SIG-M5 (cell line): ENCODE measurements around the gene ERLEC1.
"Not testable (repeated sequence)": the region's sequence is repeated elsewhere in the genome, so short reads cannot be mapped to it uniquely, and the experiment has no call there.

ENCODE experiments used
- DNase-seq: peaks from one replicate; lab custom pipeline; 2025; lab: John Stamatoyannopoulos, UW

ERLEC1 gene

DNA sequence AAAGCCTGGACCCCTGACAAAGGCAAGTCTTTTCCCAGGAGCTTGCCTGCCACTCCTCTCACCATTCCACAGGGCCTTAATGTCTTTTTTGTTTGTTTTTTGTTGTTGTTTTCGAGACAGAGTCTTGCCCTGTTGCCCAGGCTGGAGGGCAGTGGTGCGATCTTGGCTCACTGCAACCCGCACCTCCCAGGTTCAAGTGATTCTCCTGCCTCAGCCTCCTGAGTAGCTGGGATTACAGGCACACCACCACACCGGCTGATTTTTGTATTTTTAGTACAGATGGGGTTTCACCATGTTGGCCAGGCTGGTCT, 43.1 kb downstream of the ERLEC1 start:
- not testable (repeated sequence) for DNase-seq

DNA sequence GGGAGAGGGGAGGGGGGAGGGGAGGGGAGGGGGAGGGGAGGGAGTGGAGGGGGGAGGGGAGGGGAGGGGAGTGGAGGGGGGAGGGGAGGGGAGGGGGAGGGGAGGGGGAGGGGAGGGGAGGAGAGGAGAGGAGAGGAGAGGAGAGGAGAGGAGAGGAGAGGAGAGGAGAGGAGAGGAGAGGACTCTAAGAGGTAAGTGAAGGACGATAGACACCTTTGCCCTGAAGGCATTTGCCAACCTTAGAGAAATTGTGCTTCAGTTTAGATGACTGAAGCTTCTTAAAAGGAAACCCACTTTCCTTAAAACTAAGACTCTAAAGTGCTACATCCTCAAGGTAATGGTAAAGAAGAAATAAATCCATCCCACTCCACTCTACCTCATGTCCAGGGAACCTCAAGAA, 53.7 kb downstream of the ERLEC1 start:
- no peak for DNase-seq

DNA sequence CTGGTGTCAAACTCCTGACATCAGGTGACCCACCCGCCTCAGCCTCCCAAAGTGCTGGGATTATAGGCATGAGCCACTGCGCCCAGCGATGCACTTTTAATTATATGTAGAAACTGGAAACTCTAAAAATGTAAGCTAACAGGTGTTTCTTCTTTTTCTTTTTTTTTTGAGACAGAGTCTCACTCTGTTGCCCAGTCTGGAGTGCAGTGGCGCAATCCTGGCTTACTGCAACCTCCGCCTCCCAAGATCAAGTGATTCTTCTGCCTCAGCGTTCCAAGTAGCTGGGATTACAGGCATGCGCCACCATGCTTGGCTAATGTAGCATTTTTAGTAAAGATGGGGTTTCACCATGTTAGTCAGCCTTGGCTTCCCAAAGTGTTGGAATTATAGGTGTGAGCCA, 54.8 kb downstream of the ERLEC1 start:
- DNase-seq, result not testable (repeated sequence)

DNA sequence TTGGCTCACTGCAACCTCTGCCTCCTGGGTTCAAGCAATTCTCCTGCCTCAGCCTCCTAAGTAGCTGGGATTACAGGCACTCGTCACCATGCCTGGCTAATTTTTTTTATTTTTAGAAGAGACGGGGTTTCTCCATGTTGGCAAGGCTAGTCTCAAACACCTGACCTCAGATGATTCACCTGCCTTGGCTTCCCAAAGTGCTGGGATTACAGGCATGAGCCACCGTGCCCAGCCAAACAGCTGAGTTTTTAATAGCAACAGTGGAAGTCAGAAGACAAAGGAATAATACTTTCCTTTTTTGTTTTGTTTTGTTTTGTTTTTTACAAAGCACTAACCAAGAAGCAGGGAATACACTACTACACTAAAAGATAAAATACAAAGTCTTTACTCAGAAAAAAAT, 56.0 kb downstream of the ERLEC1 start:
- DNase-seq, result no peak

DNA sequence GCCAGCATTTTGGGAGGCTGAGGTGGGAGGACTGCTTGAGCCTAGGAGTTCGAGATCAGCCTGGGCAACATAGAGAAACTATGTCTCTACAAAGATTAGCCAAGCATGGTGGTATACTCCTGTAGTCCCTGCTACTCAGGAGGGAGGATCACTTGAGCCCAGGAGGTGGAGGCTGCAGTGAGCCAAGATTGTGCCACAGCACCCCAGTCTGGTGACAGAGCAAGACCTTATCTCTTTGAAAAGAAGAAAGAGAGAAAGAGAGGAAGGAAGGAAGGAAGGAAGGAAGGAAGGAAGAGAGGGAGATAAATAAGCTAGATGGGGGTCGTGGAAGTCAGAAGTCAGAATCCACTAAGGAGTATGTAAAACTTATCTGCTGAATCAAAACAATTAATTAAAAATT, 56.8 kb downstream of the ERLEC1 start:
- no peak for DNase-seq

DNA sequence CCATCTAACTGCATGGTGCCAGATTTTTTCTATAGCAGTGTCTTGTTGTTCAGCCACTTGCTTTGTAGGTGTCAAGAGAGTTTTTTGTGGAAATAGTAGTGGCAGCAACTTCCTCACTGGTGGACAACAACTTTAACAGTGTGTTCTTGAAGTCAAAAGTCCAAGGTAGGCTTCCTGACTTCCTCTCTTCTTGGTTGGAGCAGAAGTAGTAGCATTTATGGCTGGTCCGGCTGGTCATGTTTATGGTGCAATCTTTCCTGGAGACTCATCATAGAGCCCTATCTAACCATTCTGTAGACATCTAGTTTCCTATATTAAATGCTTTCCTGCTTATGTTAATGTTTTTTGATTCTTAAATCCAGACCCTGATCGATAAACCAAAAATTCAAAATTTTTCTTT, 61.2 kb downstream of the ERLEC1 start:
- DNase-seq, result no peak

DNA sequence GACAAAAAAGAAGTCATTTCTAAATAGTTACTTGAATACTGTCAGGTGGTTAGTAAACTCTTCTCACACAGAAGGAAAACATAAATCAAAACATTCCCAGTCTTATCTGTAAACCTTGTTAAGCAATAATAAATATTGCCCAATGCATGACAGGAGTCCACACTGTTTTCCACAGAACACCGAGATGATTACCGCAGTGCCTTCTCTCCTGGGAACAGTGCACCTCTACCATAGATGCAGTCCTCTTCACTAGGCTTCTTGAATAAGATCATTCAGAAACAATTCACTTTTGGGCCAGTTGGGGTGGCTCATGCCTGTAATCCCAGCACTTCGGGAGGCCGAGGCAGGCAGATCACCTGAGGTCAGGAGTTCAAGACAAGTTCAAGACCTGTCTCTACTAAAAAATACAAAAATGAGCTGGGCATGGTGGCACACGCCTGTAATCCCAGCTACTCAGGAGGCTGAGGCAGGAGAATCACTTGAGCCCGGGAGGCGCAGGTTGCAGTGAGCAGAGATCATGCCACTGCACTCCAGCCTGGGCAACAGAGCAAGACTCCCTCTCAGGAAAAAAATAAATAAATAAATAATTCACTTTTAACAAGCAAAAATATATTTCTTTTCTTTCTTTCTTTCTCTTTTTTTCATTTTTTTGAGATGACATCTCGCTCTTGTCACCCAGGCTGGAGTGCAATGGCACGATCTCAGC, 64.4 kb downstream of the ERLEC1 start:
- DNase-seq, result not testable (repeated sequence)

DNA sequence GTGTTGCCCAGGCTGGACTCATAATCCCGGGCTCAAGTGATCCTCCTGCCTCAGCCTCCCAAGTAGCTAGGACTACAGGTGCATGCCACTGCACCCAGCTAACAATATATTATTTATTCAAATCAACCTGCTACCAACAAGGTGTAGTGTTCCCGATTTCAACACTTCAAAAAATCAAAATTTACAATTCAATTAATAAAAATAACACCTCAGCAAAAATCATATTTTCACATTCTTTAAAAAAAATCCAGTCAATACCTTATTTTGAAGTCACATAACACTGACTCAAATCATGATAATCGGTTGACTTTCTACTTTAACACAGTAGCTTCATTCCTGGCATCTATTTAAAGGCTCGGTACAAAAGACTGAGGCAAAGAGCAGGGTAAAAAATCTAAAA, 65.7 kb downstream of the ERLEC1 start:
- DNase-seq, result no peak

DNA sequence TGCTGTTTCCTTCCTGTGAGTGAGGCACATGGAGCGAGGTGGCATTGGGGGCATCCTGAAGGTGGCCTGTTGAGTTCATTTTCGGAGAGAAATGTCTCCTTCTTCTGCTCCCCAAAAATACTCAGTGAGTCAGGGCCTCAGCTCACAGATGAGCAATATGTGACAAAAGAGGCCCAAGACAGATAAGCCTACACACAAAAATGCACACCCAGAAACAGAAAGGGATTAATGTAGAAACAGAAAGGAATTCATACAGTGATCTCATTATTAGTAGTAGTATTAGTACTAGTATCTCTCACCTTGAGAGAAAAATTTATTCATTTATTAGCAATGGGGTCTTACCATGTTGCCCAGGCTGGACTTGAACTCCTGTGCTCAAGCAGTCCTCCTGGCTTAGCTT, 67.8 kb downstream of the ERLEC1 start:
- no peak for DNase-seq

DNA sequence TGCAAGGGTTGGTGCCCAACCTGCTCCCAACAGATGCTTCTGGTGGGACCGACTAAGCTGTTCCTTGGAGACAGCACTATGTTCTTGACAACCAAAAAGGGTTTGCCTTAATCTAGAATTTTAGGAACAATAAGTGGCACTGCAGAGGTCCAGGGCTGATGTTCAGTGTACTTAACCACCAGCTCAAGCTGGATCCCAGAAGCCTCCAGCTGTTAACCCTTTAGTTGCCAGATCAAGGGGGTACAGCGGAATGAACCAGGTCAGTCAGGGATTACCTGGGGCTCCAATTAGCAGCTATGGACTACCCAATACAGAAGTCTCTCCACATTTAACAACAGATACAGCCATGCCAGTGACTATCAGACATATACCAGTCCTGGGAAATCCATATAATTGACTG, 69.4 kb downstream of the ERLEC1 start:
- DNase-seq, result no peak

DNA sequence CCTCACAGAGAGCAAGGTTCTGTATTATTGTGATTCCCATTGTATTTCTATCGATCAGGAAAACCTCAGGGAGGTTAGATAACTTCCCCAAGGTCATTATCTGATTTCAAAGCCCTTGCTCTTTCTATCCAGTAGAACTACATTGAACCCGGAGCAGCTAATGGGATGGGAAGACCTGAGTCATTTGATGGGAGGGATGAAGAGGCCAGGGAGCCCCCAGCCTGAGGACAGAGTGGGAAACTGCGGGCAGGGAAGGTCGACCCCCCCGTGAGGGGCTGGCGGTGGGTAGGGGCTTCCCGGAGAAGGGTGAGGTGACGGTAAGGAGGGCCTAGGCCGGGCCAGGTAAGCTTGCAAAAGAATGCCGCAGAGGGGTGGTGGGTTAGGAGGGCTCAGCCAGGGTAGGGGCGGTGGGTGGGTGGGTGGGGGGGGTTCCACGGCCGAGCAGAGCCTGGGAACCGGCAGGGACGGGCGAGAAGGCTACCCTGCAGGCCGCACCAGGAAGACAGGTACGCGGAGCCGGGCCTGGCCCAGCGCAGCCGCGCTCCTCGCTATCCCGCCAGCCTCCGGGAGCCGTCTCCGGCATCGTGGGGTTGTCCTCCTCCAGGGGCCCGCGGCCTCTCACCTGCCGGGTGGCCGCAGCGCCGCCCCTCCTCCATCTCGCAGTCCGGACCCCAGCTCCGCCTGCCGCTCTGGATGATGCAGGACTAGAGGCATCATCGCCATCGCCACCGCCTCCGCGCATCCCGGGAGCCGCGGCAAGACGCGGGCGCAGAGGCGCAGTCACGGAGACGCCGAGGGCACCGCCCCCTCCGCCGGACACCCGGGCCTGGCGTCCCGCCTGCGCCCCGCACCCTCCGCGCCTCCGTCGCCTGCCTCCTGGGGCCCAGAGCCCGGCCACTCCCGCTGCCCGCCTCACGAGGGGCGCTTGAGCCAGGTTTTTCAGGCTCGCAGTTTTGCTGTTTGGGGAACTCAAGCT, 72.7 kb downstream of the ERLEC1 start, which contains the start of gene GPR75:
Gene GPR75, minus strand, starts transcription at position 762 of the 976 bp plus-strand sequence. CDS start 5,211 bp downstream, outside the sequence.
- no peak for DNase-seq

DNA sequence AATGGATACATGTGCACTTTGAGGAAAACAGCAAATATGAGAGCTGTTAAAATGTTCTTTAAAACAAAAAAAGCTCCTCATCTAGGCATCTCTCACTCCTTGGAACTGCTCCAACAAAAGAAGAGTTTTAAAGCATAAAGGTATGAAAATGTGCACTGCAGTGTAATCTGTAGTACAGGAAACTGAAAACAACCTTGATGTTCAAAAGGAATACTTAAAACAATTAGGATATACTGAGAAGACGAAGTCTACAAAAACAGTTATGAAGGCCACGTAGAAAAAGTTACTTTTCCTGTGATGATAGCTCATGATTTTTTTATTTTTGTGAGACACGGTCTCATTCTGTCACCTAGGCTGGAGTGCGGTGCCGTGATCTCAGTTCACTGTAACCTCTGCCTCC, 75.0 kb downstream of the ERLEC1 start:
- no peak for DNase-seq

DNA sequence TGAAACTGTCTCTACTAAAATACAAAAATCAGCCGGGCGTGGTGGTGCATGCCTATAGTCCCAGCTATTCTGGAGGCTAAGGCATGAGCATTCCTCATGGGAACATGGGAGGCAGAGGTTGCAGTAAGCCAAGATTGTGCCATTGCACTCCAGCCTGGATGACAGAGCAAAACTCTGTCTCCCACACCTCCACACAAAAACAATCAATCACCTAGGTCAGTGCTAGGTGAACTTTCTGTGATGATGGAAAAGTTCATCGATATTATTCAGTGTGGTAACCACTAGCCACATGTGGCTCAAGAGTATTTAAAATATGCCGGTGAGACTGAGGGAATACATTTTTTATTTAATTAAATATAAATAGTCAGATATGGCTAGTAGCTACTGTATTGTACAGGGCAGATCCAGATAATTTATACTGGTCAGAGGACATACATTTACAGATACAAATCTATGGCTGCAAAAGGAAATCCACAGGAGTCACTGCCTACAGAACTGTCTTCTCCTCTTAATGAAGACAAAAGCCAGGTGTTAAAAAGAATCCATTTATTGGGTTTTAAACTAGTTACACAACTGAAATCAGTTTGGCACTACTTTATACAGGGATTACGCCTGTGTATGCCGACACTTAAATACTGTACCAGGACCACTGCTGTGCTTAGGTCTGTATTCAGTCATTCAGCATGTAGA, 76.8 kb downstream of the ERLEC1 start:
- DNase-seq, result no peak

DNA sequence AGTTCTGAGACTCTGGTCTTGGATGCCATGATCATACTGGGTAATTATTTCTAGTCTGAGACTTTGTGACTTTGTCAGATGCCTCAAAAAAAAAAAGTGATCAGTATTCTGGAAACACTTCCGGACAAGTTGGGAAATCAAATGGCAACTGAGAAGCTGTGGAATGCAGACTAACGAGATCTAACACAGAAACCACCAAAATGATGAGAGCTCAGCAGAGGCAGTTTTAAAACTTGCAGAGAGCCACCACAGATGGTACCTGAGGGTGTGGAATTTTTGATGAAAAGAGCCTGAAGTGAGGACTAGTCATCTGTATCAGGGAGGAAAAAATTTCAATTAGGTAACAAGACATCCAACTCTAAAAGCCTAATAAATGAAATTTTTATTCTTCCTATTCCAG, 78.4 kb downstream of the ERLEC1 start:
- DNase-seq, result no peak

DNA sequence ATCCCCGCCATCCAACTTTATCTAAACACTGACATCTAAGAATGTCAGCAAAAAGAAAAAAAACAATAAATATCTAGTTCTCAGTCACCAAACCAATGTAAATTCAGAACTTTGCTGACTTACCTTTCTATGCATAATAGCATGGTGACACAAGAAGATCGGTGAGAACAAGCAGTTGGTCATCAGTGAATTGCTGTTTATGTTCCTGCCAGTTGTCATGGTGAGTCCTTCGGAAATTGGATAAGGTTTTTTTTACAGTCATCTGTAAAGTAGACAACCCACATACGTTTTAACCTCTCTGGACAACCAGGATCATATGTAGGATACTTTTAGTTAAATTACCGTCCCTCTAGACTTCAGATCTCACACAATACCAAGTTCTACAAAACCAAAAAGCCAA, 79.1 kb downstream of the ERLEC1 start:
- DNase-seq, result no peak

DNA sequence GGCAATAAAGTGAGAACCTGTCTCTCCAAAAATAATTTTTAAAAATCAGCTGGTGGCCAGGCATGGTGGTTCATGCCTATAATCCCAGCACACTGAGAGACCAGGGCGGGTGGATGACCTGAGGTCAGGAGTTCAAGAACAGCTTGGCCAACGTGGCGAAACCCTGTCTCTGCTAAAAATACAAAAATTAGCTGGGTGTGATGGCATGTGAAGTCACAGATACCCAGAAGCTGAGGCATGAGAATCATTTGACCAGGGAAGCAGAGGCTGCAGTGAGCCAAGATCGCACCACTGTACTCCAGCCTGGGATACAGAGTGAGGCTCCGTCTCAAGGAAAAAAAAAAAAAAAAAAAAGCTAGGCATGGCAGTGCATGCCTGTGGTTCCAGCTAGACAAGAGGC, 80.3 kb downstream of the ERLEC1 start:
- DNase-seq, result no peak

DNA sequence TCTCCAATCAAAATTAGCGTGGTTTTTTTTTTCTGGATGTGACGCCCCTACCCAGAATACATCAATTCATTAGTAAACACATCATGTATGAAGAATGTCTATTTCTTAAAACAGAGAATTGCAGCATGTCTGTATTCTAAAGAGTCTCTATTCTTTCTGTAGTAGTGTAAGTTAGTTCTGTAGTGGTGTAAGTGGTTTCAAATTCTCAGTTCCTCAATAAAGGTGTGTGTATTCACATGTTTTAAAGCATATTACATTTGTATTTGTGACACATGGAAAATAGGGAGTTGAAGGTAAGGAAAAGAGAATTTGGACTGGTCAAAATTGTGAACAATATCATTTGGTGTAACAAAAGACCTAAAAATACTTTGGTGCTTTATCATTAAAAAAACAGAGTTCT, 80.9 kb downstream of the ERLEC1 start:
- DNase-seq, result no peak
